GM10266 (cell line): ENCODE data around the gene KCNQ5.

Source experiments
- DNase-seq: peaks from one replicate; pipeline ENCODE4 v3.0.0; 2012; ENCODE audit errors: extremely low spot score
- TF ChIP-seq, protein P1 (sequence below): IDR thresholded peaks from 2 replicates; pipeline ENCODE4 v1.5.1; 2012; ENCODE audit warnings: mild to moderate bottlenecking, low read depth; ENCODE audit not compliant: control insufficient read depth, insufficient read depth; ENCODE audit errors: missing control alignments

The KCNQ5 gene

DNA sequence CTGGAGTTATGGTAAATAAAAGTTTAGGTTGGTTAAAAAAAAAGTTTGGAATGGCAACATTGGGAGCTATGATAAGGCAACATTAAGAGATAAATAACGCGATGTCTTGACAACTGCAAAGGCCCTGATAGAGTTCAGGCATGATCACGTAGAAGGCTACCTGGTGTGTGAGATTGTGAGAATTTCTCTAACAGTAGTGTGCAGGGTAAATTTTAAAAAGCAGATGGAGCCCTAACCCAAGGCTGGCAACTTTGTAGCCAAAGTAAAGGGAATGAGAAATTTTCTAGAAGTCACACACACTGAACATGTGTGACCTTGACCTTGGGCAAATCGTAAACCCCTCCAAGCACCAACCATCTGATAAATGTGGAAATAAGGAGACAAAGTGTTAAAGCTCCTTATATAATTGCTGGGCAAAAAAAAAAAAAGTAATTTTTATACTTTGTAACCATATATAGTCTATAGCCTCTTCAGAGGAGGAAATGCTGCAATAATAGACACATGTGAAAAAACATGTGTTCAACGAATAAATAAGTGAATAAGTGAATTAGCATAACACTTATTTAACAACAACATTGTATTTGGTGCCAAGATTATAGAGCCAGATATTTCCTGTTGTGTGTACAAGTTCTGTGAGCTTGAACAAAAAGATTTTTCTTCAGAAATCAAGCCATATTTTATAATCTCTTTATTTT lies 18.2 kb downstream of the KCNQ5 start:
- no peak for DNase-seq
- TF ChIP-seq, protein P1, sequence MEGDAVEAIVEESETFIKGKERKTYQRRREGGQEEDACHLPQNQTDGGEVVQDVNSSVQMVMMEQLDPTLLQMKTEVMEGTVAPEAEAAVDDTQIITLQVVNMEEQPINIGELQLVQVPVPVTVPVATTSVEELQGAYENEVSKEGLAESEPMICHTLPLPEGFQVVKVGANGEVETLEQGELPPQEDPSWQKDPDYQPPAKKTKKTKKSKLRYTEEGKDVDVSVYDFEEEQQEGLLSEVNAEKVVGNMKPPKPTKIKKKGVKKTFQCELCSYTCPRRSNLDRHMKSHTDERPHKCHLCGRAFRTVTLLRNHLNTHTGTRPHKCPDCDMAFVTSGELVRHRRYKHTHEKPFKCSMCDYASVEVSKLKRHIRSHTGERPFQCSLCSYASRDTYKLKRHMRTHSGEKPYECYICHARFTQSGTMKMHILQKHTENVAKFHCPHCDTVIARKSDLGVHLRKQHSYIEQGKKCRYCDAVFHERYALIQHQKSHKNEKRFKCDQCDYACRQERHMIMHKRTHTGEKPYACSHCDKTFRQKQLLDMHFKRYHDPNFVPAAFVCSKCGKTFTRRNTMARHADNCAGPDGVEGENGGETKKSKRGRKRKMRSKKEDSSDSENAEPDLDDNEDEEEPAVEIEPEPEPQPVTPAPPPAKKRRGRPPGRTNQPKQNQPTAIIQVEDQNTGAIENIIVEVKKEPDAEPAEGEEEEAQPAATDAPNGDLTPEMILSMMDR, result peak; percentile 2

DNA sequence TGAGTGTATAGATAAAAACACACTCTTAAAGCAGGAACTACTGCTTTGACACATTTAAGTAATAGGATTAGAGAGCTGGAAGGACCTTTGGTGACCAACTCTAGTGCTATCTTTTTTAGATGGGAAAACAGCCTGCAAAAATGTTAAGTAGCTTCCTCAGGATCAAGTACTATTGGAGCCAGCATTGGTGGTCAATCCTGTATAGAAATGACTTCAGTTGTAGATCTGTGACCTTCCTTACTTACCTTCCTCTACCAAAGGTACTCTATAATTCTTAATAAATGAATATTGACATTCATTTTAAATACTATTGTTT lies 18.7 kb downstream of the KCNQ5 start:
- DNase-seq, result no peak
- TF ChIP-seq, protein P1, result no peak

DNA sequence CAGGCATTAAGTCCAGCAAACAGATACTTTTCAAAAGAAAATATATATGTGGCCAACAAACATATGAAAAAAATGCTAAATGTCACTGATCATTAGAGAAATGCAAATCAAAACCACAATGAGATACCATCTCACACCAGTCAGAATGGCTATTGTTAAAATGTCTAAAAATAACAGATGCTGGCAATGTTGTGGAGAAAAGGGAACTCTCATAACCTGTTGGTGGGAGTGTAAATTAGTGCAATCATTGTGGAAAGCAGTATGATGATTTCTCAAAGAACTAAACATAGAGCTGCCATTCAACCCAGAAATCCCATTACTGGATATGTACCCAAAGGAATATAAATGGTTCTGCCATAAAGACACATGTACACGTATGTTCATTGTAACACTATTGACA lies 20.6 kb downstream of the KCNQ5 start:
- TF ChIP-seq, protein P1, result no peak
- no peak for DNase-seq

DNA sequence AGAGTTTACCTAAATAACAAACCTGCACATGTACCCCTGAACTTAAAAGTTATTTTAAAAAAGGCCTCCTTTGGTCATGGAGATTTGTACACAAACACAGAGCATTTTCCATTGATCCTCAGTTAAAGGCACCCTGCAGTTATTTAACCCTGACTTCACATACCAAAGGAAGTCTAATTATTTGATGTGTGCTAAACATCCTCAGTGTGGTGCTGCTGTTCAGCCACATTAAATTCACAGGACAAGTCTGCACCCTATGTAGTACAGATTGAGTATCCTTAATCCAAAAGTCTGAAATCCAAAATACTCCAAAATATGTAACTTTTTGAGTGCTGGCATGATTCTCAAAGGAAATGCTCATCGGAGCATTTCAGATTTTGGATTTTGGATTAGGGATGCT lies 21.4 kb downstream of the KCNQ5 start:
- no peak for DNase-seq
- TF ChIP-seq, protein P1, result peak; percentile 24

DNA sequence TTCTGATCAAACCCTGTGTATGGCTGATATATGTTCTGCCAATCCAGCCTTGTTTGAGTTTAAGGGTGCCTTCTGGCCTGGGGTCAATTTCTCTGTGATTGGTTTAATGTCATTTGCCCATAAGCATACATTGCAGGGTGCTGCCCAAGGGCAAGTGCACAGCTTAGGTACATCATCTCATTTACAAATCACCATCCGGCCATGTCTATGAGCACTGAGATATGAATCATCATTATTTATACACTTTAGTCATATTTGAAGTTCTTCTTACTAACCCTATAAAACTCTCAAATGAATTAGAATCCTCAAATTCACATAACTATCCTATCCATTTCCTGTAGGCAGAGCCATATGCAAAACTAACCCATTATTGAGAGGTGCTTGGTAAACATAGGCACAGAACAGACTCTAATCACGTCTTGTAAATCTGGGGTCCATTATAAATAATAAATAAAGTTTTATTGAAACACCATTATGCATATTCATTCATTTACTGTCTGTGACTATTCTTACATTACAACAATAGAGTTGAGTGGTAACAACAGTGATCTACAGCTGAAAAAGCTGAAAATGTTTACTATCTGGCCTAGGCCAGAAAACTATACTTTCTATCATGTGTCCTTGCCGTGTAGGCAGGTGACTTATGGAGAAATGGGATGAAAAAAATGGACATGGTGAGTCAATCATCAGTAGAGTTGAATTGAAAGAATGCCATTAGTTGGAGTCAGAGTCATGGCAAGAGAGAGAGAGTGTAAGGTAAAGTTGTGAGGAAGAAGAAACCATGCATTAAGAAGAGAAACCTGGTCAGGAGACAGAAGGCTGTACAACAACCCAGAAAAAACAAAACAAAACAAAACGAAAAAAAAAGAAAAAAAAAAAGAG lies 25.0 kb downstream of the KCNQ5 start:
- TF ChIP-seq, protein P1, result no peak
- no peak for DNase-seq

DNA sequence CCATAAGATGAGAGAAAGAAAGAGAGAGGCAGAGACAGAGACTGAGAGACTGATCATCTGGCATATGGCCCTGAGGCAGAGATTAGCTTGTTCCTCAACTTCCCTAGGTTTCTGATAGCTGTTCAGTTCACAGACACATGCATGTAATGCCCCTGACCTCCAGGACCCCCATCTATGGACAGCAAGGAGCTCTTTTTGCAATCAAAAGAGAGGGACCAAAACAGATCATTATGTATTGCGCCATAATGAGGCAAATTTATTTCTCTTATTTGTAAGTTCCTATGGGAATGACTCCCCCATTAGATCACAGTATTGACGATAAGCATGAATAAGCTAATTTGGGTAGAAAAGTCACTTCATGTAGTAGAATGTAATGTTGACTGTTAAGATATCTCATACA lies 25.6 kb downstream of the KCNQ5 start:
- no peak for DNase-seq
- TF ChIP-seq, protein P1, result no peak

DNA sequence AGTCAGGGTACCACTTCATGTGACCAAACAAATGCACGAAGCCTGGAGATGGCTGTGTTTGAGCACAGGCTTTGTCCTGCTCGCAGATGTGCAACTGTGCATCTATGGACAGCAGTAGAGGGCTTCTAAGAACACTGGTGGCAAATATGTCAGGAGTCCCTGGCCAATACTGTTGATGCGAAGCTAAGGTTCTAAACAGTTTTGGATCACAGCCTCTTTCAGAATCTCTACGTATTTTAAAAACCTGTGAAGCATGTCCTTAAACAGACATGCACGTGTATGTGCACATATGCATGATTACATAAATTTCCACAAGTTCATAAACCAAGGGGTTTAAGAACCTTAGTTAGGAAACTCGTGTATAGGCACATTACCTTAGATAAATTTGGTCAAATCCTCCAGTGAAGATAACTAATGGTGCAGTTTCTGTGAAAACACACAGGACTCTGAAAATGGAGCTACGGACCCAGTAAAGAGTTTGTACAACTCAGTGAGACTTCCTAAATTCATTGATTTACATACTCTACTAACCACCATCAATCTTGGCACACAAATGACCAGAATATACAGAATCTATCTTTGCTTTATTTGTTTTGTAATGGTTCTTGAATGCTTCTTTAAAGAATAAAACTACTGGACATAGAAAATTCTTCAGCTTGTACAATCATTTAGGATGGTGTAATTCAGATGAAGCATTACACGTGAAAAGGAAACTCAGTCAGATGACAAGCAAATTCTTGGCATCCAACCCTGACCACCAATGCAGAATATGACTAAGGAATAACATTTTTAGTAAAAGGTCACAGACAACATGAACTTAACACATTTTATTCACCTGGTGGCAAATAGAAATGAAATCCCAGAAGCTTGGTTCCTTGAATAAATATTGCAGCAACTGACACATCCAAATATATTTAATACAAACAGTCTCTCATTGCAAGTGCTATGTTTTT lies 27.4 kb downstream of the KCNQ5 start:
- DNase-seq, result no peak
- TF ChIP-seq, protein P1, result no peak
